HCT116 (cell line): ENCODE data around the gene VTI1A. TPM values are rescaled to one million over a fixed set of nuclear protein-coding genes. Genes with fewer than 3 reads are reported as not detected.
A peak's percentile ranks its signal among the peaks of the same experiment; 100 is the strongest.

ENCODE experiments used
- ATAC-seq: fragments of 200-7000 bp; cut with Tn5 transposase; 2 replicates; pipeline ENCODE4 v1.9.1; 2020; ENCODE audit warnings: mild to moderate bottlenecking, moderate library complexity
- BruUV-seq: library from RNA; stranded (reverse); fragments of 400-500 nt; replicated peaks from 2 replicates; lab custom pipeline; 2021; lab: Mats Ljungman, UMichigan
- CTCF ChIA-PET: fragments of 300-600 bp; sonication (Branson Sonifier 250); formaldehyde crosslinking; loops from one replicate; lab custom pipeline; 2021; ENCODE audit warnings: antibody characterized with exemption; lab: Charles Lee
- POLR2A ChIA-PET: fragments of 300-600, 350-600 bp; sonication (Branson Sonifier 250); formaldehyde crosslinking; loops from one replicate; lab custom pipeline; 2021; ENCODE audit warnings: antibody characterized with exemption; lab: Charles Lee
- RAD21 ChIA-PET, 2 experiments: fragments of 300-600 bp; sonication (Branson Sonifier 250); formaldehyde crosslinking; loops; one replicate each; lab custom pipeline; 2023; ENCODE audit warnings: low total read pairs in 2 of 2; ENCODE audit not compliant: uncharacterized antibody in 2 of 2, unreplicated experiment in 2 of 2, low non-redundant PET in 1 of 2; lab: Charles Lee
- DNase-seq: peaks from one replicate; pipeline ENCODE4 v3.0.0-alpha.2; 2010; ENCODE audit warnings: low read depth, low spot score
- H2AFZ ChIP-seq: fragments of 200-600 bp; shearing (Covaris generic), sonication (generic); 2 replicates; pipeline ENCODE4 v1.6.1; 2017; ENCODE audit warnings: low read depth, mixed run types, mixed read lengths, antibody characterized with exemption, low read length; ENCODE audit not compliant: poor library complexity, severe bottlenecking
- H3K27ac ChIP-seq: 2 replicates; pipeline ENCODE4 v1.5.1; 2012; ENCODE audit warnings: low read depth, low read length
- H3K27me3 ChIP-seq: fragments of 200-600 bp; sonication (generic); 2 replicates; pipeline ENCODE4 v1.6.1; 2016; ENCODE audit warnings: mixed run types, low read length, mixed read lengths; ENCODE audit not compliant: insufficient read depth
- H3K36me3 ChIP-seq, 2 experiments: fragments of 200-500 bp in 1 of 2; fragments of 200-600 bp in 1 of 2; sonication (Bioruptor generic) in 1 of 2; sonication (generic) in 1 of 2; 2 replicates each; pipeline versions ENCODE4 v1.5.1 to v1.6.1; 2014 to 2016; ENCODE audit warnings: low read length in 2 of 2, inconsistent platforms in 1 of 2, mixed read lengths in 1 of 2, mixed run types in 1 of 2; ENCODE audit not compliant: insufficient read depth in 2 of 2, control insufficient read depth in 1 of 2
- H3K4me1 ChIP-seq, 2 experiments: fragments of 200-600 bp in 1 of 2; sonication (generic) in 1 of 2; 2 replicates each; pipeline versions ENCODE4 v1.5.1 to v1.6.1; 2012 to 2017; ENCODE audit warnings: low read length in 2 of 2, inconsistent platforms in 1 of 2, mild to moderate bottlenecking in 1 of 2, mixed read lengths in 1 of 2, mixed run types in 1 of 2, moderate library complexity in 1 of 2; ENCODE audit not compliant: insufficient read depth in 2 of 2, control insufficient read depth in 1 of 2
- H3K4me2 ChIP-seq: fragments of 200-600 bp; sonication (generic); 2 replicates; pipeline ENCODE4 v1.6.1; 2017; ENCODE audit warnings: mixed run types, low read length, mixed read lengths
- H3K4me3 ChIP-seq, 2 experiments: fragments of 200-600 bp in 1 of 2; sonication (generic) in 1 of 2; replicated peaks in 1 of 2; 2 replicates each; pipeline ENCODE4 v1.5.1; 2011 to 2016; ENCODE audit warnings: low read length in 2 of 2, control low read depth in 1 of 2, low read depth in 1 of 2, mild to moderate bottlenecking in 1 of 2, mixed read lengths in 1 of 2, mixed run types in 1 of 2
- H3K79me2 ChIP-seq: fragments of 200-600 bp; sonication (generic); 2 replicates; pipeline ENCODE4 v1.6.1; 2017; ENCODE audit warnings: mild to moderate bottlenecking, mixed run types, low read length, moderate library complexity, mixed read lengths; ENCODE audit not compliant: insufficient read depth
- H3K9ac ChIP-seq: fragments of 200-600 bp; sonication (generic); 2 replicates; pipeline ENCODE4 v1.6.1; 2016; ENCODE audit warnings: low read length, mixed read lengths
- H3K9me2 ChIP-seq: fragments of 200-600 bp; sonication (generic), shearing (Covaris generic); 2 replicates; pipeline ENCODE4 v1.6.1; 2017; ENCODE audit warnings: mixed run types, mild to moderate bottlenecking, moderate library complexity; ENCODE audit not compliant: insufficient read depth
- H3K9me3 ChIP-seq, 2 experiments: fragments of 200-500 bp in 1 of 2; fragments of 200-600 bp in 1 of 2; sonication (Bioruptor generic) in 1 of 2; sonication (generic) in 1 of 2; 2 replicates each; pipeline ENCODE4 v1.6.1; 2014 to 2017; ENCODE audit warnings: low read length in 2 of 2, mixed read lengths in 2 of 2, inconsistent platforms in 1 of 2, low read depth in 1 of 2, mild to moderate bottlenecking in 1 of 2, mixed run types in 1 of 2, moderate library complexity in 1 of 2; ENCODE audit not compliant: control insufficient read depth in 1 of 2, insufficient read depth in 1 of 2
- H4K20me1 ChIP-seq: fragments of 200-600 bp; sonication (generic), shearing (Covaris generic); 2 replicates; pipeline ENCODE4 v1.6.1; 2017; ENCODE audit warnings: mixed run types, mild to moderate bottlenecking, moderate library complexity; ENCODE audit not compliant: insufficient read depth
- ATF3 ChIP-seq: IDR thresholded peaks from 2 replicates; pipeline ENCODE4 v1.6.1; 2012
- CBX3 ChIP-seq: IDR thresholded peaks from 2 replicates; pipeline ENCODE4 v1.6.1; 2012; ENCODE audit warnings: low read depth
- ELF1 ChIP-seq: IDR thresholded peaks from 2 replicates; pipeline ENCODE4 v1.6.1; 2012; ENCODE audit warnings: low read depth, borderline replicate concordance
- EZH2 ChIP-seq: fragments of 200-600 bp; sonication (generic); IDR thresholded peaks from 2 replicates; pipeline ENCODE4 v1.6.1; 2017; ENCODE audit warnings: antibody characterized with exemption, mixed run types
- FOSL1 ChIP-seq: IDR thresholded peaks from 2 replicates; pipeline ENCODE4 v1.6.1; 2012; ENCODE audit warnings: low read depth
- POLR2A ChIP-seq: IDR thresholded peaks from 2 replicates; pipeline ENCODE4 v1.7.0; 2011; ENCODE audit warnings: borderline replicate concordance; ENCODE audit not compliant: insufficient read depth, insufficient read length; ENCODE audit errors: extremely low read depth
- POLR2AphosphoS5 ChIP-seq: IDR thresholded peaks from 2 replicates; pipeline ENCODE4 v1.6.1; 2011; ENCODE audit warnings: mild to moderate bottlenecking, low read depth, low read length, moderate library complexity
- RAD21 ChIP-seq: IDR thresholded peaks from 2 replicates; pipeline ENCODE4 v1.6.1; 2012; ENCODE audit warnings: low read depth, mild to moderate bottlenecking
- REST ChIP-seq: IDR thresholded peaks from 2 replicates; pipeline ENCODE4 v1.6.1; 2012; ENCODE audit warnings: low read depth
- SP1 ChIP-seq: IDR thresholded peaks from 2 replicates; pipeline ENCODE4 v1.6.1; 2012; ENCODE audit warnings: low read depth
- SRF ChIP-seq: IDR thresholded peaks from 2 replicates; pipeline ENCODE4 v1.6.1; 2012; ENCODE audit warnings: low read depth
- YY1 ChIP-seq: IDR thresholded peaks from 2 replicates; pipeline ENCODE4 v1.6.1; 2011; ENCODE audit warnings: low read length, low read depth, moderate library complexity, mild to moderate bottlenecking; ENCODE audit not compliant: insufficient replicate concordance; ENCODE audit errors: extremely low read depth
- intact Hi-C: fragments of 100-400 bp; cut with micrococcal nuclease; formaldehyde crosslinking; loops from 2 replicates; pipeline ENCODE4 v1.10.0; 2022
- total RNA-seq: library from RNA; stranded (reverse); gene quantifications from one replicate; pipeline ENCODE4 v1.2.1, GENCODE V29; 2021; ENCODE audit not compliant: unreplicated experiment
- TF ChIP-seq, protein P1 (sequence below): IDR thresholded peaks from 2 replicates; pipeline ENCODE4 v1.6.1; 2011; ENCODE audit warnings: mild to moderate bottlenecking, low read length, moderate library complexity; ENCODE audit not compliant: insufficient replicate concordance; ENCODE audit errors: extremely low read depth
- TF ChIP-seq, protein P2 (sequence below): IDR thresholded peaks from 2 replicates; pipeline ENCODE4 v1.6.1; 2012
- TF ChIP-seq, protein P3 (sequence below), 3 experiments: fragments of 200-600 bp in 1 of 3; sonication (generic) in 1 of 3; IDR thresholded peaks in 2 of 3; conservative IDR thresholded peaks in 1 of 3; 2 replicates each; pipeline ENCODE4 v1.5.1; 2012 to 2017; ENCODE audit warnings: low read depth in 2 of 3, low read length in 2 of 3, antibody characterized with exemption in 1 of 3, borderline replicate concordance in 1 of 3, control low read depth in 1 of 3, mild to moderate bottlenecking in 1 of 3, mixed read lengths in 1 of 3, mixed run types in 1 of 3, moderate library complexity in 1 of 3; ENCODE audit not compliant: insufficient read depth in 1 of 3

VTI1A gene
- total RNA-seq, 1 experiment from 2014 or later: 80.7 TPM

- Histone ChIP-seq H3K4me3 (no peak overlapping the region), H3K4me1 (peaks cover 14 to 21% of the 10 kb centered on the region in 2 experiments), H3K27ac (no peak overlapping the region), H3K36me3 (no peaks in the 10 kb centered on the region), H3K79me2 (no peaks in the 10 kb centered on the region; the same call in 1 of the 2 replicates), H2AFZ (no peak overlapping the region), H3K4me2 (no peak overlapping the region), H4K20me1 (no peaks in the 10 kb centered on the region), H3K9me2 (no peaks in the 10 kb centered on the region), H3K27me3 (no peaks in the 10 kb centered on the region), H3K9ac (no peak overlapping the region), H3K9me3 (no peaks in the 10 kb centered on the region)
- ChIA-PET POLR2A (interaction anchor here (1.0 kb wide), 1 partner anchor 10 kb away, joined by 3 read pairs; no protein-coding TSS in a partner anchor), CTCF (interaction anchor here (1.0 kb wide), 1 partner anchor 9 kb away, joined by 3 read pairs; no protein-coding TSS in a partner anchor), RAD21 (no interaction called here)
- peak; percentile 51 for DNase-seq
- TF ChIP-seq SRF (no peak), ATF3 (no peak), YY1 (peak; percentile 22), POLR2A (no peak), RAD21 (peak; percentile 74), POLR2AphosphoS5 (no peak), FOSL1 (0 out of 2 replicates have a peak, but pooled peaks have one; percentile 13), REST (no peak), EZH2 (no peak), SP1 (no peak), ELF1 (no peak), CBX3 (no peak; the same call in 1 of the 2 replicates)
- TF ChIP-seq, protein P1, sequence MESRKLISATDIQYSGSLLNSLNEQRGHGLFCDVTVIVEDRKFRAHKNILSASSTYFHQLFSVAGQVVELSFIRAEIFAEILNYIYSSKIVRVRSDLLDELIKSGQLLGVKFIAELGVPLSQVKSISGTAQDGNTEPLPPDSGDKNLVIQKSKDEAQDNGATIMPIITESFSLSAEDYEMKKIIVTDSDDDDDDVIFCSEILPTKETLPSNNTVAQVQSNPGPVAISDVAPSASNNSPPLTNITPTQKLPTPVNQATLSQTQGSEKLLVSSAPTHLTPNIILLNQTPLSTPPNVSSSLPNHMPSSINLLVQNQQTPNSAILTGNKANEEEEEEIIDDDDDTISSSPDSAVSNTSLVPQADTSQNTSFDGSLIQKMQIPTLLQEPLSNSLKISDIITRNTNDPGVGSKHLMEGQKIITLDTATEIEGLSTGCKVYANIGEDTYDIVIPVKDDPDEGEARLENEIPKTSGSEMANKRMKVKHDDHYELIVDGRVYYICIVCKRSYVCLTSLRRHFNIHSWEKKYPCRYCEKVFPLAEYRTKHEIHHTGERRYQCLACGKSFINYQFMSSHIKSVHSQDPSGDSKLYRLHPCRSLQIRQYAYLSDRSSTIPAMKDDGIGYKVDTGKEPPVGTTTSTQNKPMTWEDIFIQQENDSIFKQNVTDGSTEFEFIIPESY: no peak
- TF ChIP-seq, protein P2, sequence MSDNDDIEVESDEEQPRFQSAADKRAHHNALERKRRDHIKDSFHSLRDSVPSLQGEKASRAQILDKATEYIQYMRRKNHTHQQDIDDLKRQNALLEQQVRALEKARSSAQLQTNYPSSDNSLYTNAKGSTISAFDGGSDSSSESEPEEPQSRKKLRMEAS: peak; percentile 28; the same call in 1 of the 2 replicates
- TF ChIP-seq, protein P3, sequence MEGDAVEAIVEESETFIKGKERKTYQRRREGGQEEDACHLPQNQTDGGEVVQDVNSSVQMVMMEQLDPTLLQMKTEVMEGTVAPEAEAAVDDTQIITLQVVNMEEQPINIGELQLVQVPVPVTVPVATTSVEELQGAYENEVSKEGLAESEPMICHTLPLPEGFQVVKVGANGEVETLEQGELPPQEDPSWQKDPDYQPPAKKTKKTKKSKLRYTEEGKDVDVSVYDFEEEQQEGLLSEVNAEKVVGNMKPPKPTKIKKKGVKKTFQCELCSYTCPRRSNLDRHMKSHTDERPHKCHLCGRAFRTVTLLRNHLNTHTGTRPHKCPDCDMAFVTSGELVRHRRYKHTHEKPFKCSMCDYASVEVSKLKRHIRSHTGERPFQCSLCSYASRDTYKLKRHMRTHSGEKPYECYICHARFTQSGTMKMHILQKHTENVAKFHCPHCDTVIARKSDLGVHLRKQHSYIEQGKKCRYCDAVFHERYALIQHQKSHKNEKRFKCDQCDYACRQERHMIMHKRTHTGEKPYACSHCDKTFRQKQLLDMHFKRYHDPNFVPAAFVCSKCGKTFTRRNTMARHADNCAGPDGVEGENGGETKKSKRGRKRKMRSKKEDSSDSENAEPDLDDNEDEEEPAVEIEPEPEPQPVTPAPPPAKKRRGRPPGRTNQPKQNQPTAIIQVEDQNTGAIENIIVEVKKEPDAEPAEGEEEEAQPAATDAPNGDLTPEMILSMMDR (IDR thresholded peaks at IDR 0.05 in 2 of 3, conservative IDR thresholded peaks at IDR 0.05 in 1 of 3; ENCODE audit: borderline replicate concordance in 1 of 3, insufficient read depth in 1 of 3, low read depth in 2 of 3, low read length in 2 of 3): peak; percentile 39 to 82 (median 80); a peak in 5 of 6 replicates
- no TSS peak for BruUV-seq
- intact Hi-C loops: loop anchor here (5.0 to 10.0 kb wide), 3 partner anchors 231 to 801 kb away; partner anchors contain the start of gene TCF7L2
- peak; percentile 82 for ATAC-seq
Observed at GRCh38 chr10:112721080-112721698, 274.2 kb downstream of the VTI1A start.
